ENCODE results near the gene SNTA1.
A peak's percentile ranks its signal among the peaks of the same experiment; 100 is the strongest.
"Not testable (repeated sequence)": the region's sequence is repeated elsewhere in the genome, so short reads cannot be mapped to it uniquely, and the experiment has no call there.

Gene SNTA1

DNA sequence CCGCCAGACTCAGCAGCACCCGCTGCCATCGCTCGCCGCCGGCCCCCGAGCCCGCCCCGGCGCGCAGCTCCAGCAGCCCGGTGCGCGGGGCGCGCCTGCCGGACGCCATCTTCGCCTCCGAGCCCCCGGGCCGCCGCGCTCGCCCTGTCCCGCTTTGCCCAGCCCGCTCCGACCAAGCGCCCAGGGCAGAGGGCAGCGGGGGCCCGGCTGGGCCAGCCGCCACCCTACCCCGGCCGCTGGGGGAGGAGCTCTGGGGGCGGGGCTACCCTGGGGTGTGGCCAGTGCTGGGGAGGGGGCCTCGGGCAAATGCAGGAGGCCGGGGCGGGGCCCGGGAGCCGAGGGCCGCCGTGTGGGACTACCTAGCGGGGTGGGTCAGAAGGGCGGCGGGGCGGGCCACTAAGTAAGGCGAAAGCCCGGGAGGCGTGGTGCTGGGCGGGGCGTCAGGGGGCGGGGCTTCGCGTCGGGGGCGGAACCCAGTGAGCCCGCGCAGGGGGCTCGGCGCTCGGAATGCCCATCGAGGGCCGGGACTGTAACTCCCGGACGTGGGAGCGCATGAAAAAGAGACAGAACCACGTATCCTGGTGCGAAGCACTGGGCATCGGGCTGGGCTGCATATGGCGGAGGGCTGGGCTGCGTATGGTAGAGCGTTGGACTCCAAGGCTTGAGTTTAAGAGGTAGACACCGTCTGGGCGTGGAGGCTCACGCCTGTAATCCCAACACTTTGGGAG lies at the start of gene SNTA1:
TSS of gene SNTA1 (minus strand) at position 252 of the 728 bp plus-strand sequence. CDS start at position 109, 143 bp downstream.
- peak; percentile 93 for DNase-seq (ENCODE audit: low spot score)

DNA sequence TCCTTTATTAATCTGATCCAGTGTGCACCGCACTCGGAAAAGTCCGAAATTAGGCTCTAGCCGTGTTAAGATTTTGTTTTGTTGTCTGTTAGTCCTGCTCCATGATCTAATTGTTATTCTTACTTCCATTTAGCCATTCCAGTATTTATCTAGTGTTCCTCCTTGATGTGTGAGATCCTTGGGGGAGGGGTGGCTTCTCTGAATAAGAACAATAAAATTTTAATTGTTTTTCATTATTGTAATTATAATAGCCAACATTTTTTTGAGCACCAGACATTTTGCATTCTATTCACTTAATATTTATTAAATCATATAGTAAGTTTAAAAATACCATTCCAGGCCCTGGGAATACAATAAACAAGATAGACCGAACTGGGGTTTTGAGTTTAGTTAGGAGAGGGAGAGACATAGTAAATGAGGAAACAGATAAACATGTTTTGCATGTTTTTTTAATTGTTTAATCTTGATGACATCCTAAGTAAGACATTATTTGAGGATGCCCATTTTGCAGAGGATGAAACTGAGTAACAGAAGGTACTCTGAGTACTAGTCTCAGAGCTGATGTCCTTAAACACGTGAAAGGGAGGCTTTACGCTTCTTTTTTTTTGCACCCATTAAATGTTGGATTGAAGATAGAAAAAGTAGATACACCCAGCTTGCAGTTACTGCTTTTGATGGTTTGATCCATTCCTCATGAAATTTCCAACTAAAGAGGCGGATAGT lies 47.5 kb upstream of the SNTA1 start:
- no peak for DNase-seq (ENCODE audit: low spot score)

DNA sequence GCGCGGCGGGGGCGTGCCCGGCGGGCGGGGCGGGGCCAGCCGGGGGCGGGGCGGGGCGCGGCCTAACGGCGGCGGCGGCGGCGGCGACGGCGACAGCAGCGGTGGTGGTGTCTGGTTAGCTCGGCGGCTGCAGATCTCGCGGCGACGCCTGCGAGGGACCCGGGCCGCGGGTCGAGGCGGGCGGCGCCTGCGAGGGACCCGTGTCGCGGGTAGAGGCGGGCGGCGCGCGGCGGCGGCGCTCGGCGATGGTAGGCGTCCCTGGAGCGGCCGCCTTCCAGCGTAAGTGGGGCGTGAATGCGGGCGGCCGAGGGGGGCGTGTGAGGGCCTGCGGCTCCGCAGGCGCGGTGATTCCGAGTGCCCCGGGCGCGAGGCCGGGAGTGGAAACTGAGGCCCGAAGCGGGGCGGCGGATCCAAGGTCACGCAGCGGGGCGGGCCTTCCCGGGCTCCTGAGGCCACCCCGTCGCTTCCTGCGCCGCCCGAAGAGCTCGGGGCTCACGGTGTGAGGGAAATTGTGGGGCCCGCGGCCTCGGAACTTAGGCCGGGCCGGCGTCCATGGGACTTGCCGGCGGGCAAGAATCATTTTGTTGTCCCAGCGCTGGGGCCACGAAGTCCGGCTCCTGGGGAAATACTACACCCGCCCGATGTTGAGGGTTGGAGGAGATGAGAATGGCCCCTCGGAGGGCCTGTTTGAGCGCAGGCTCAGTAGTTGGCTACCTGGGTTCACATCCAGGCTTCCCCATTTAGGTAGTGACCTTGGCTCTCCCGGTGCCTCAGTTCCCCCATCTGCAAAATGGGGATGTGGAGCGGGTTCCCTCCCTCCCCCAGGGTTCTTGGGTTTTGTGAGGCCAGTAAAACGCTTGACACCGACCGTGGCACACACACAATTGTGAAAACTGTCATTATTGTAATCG lies 46.7 kb upstream of the SNTA1 start, which contains the start of gene CBFA2T2:
TSS of gene CBFA2T2 (plus strand) at position 74 of the 911 bp plus-strand sequence. CDS start at position 246, 172 bp downstream.
- DNase-seq (ENCODE audit: low spot score): no peak

DNA sequence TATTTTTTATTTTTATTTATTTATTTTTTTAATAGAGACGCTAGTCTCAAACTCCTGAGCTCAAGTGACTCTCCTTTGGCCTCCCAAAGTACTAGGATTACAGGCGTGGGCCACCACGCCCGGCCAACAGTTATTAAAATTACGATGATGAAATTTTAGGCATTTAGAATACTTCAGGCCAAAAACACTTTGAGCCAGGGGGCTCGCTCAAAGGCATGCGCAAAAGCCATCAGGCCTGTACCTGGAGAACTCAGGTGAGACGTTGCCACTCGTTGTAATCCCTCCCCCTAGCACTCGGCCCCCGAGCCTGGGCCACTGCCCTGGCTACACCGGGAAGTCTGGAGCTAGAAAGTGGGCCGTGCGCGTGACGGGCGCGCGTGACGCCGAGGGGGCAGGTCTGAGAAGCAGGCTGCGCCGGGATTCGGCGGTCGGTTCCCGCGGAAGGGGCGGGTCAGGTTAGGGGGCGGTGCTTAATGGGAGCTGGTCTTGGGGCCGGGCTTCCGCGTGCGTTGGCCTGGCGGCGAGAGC lies 46.0 kb upstream of the SNTA1 start:
- peak; percentile 99 for DNase-seq (ENCODE audit: low spot score)

DNA sequence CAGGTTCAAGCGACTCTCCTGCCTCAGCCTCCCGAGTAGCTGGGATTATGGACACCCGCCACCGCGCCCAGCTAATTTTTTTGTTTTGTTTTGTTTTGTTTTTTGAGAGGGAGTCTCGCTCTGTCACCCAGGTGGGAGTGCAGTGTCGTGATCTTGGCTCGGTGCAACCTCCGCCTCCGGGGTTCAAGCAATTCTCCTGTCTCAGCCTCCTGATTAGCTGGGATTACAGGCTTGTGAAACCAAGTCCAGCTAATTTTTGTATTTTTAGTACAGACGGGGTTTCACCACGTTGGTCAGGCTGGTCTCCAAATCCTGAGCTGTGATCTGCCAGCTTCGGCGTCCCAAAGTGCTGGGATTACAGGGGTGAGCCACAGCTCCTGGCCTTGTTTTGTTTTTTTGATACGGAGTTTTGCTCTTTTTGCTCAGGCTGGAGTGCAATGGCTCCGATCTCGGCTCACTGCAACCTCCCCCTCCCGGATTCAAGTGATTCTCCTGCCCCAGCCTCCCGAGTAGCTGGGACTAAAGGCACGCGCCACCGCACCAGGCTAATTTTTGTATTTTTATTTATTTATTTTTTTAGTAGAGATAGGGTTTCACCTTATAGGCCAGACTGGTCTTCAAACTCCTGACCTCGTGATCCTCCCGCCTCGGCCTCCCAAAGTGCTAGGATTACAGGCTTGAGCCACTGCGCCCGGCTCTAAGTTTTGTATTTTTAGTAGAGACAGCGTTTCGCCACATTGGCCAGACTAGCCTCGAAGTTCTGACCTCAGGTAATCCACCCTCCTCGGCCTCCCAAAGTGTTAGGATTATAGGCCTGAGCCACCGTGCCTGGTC lies 45.3 kb upstream of the SNTA1 start:
- not testable (repeated sequence) for DNase-seq (ENCODE audit: low spot score)

DNA sequence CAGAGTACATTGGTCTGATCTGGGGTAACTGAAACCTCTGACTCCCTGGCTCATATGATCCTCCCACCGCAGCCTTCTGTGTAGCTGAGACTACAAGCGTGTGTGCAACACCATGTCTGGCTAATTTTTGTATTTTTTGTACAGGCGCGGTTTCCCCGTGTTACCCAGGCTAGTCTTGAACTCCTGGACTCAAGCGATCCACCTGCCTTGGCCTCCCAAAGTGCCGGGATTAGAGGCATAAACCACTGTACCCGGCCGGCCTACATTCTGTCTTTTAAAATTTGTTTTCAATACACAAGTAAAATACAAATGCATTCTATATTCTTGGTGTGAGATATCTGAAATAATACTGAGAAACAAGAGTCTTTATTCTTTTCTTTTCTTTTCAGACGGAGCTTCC lies 44.6 kb upstream of the SNTA1 start:
- DNase-seq (ENCODE audit: low spot score): no peak

DNA sequence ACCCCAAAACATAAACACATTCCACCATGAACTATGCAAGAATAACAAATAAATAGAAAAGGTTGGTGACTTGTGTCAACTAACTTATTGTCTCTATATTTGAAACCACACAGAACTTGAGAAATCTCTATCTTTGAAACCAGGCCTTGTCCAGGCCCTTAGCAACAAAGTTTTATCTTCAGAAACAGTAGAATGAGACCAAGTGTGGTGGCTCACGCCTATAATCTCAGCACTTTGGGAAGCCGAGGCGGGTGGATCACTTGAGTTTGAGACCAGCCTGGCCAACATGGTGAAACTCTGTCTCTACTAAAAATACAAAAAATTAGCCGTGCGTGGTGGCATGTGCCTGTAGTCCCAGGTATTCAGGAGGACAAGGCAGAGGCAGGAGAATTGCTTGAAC lies 39.6 kb upstream of the SNTA1 start:
- DNase-seq (ENCODE audit: low spot score): not testable (repeated sequence)

DNA sequence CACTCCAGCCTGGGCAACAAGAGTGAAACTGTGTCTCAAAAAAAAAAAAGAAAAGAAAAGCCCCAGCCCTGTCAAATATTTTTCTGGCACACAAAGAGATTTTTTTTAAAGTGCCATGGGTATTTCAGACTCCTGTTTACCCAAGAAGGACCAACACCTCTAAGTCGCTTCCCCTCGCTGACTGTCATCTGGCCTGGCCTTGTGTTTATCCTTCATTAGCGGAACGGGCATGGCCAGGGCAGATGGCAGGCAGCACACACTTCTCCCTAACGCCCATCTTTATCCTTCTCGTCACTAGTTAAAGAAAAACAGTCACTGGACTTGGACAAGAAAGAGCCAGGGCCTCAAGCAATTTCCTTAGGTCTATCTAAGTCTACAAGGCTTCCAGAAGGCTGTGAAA lies 39.0 kb upstream of the SNTA1 start:
- DNase-seq (ENCODE audit: low spot score): no peak

DNA sequence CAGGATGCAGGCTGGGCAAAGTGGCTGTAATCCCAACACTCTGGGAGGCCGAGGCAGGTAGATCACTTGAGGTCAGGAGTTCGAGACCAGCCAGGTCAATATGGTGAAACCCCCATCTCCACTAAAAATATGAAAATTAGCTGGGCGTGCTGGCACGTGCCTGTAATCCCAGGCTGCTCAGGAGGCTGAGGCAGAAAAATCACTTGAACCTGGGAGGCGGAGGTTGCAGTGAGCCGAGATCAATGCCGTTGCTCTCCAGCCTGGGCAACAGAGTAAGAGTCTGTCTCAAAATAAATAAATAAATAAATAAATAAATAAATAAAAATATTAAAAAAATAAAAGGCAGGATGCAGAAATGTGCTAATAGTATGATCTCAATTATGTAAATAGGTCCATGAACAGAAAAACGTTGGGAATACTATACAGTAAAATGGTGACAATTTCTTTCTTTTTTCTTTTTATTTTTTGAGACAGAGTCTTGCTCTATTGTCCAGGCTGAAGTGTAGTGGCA lies 37.9 kb upstream of the SNTA1 start:
- no peak for DNase-seq (ENCODE audit: low spot score)

DNA sequence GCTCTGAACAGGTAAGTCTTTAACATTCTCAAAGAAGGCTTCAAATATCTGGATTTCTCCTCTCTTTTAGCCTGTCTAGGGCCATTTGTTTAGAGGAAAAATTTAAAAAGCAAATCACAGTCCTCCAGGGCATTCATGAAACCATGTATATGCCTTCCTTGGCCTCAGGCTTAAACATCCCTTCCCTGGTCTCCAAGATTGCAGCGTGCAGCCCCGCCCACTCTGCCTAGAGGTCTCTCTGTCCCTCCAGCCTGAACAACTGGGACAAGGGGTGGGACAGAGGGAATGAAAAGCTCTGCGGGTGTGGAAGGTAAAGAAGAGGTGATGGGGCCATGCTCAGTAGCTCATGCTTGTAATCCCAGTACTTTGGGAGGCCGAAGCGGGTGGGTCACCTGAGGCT lies 36.5 kb upstream of the SNTA1 start:
- no peak for DNase-seq (ENCODE audit: low spot score)

DNA sequence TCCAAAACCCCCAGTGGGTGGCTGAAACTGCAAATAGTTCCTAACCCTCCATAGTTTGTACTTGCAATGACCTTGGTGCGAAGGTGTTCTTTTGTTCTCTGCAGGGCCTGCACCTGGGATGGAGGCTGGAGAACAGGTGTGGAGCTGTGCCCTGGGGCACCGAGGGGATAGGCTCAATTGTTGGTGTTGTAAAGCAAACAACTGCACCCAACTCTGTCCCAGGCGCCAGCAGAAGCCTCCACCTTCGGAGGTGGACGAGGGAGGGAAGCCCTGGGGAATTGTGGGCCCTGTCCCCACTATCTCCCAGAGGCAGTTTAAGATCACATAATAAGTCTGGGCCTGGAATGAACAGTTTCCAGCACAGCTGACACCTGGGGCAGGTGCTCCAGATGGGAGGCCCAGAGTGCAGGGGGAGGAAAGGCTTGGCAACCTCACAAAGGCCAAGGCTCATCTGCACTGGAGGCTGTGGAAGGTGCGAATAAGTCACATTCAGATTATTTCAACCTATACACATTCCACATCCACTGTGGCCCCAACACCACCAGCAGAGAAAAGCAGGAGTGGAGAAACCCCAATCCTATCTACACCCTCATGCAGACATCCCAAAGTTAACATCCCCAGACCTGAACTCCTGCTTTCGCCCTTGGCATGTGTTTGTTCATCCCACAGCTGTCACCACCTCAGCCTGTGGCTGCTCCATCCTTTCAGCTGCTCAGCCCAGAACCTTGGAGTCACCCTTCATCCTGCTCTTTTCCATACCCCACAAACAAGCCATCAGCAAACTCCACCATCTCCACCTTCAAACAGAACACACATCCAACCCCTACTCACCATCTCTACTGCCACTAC lies 34.0 kb upstream of the SNTA1 start:
- DNase-seq (ENCODE audit: low spot score): no peak

DNA sequence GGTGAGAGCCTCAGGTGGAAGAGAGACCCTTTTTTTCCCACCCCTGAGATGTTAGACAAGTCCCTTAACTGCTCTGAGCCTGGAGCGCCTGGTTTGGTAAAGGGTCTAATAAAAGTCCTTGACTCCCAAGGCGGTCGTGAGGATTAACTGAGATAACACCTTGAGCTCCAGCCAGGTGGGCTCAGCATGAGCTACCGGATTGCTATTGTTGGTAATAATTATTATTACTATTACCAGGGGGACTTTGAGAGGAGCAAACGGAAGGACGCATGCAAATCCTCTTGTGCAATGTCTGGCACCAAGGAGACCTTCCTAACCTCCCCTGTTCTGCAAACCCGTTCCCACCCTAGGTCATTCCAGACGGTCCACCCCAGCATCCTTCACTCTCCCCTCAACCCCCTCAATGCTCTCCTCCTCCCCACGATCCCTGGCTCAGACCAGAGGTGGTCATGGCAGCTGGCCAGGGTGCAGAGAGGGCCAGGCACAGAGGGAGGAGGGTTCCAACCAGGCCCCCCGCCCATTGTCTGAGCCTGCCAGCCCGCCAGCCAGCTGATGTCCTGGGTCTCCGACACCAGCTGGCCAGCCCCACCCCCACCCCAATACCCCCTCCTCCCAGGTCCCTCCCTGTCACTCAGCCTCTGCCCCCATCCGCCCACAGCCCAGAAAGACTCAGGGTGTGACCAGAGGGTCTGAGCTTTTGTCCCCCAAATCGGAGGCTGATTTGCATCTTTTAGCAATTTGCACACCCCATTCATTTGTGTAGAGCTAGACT lies 32.0 kb upstream of the SNTA1 start:
- no peak for DNase-seq (ENCODE audit: low spot score)

DNA sequence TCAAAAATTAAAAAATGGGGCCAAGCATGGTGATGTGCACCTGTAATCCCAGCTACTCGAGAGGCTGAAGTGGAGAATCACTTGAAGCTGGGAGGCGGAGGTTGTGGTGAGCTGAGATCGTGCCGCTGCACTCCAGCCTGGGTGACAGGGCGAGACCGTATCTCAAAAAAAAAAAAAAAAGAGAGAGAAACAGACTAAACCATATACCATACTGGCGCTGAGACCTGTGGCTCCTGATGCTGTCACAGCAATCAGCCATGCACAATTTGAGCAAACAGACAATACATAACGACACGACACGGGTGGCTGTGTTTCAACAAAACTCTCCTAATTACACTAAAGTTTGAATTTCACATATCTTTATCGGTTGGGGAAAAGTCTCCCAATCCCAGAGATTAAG lies 31.4 kb upstream of the SNTA1 start:
- DNase-seq (ENCODE audit: low spot score): no peak

DNA sequence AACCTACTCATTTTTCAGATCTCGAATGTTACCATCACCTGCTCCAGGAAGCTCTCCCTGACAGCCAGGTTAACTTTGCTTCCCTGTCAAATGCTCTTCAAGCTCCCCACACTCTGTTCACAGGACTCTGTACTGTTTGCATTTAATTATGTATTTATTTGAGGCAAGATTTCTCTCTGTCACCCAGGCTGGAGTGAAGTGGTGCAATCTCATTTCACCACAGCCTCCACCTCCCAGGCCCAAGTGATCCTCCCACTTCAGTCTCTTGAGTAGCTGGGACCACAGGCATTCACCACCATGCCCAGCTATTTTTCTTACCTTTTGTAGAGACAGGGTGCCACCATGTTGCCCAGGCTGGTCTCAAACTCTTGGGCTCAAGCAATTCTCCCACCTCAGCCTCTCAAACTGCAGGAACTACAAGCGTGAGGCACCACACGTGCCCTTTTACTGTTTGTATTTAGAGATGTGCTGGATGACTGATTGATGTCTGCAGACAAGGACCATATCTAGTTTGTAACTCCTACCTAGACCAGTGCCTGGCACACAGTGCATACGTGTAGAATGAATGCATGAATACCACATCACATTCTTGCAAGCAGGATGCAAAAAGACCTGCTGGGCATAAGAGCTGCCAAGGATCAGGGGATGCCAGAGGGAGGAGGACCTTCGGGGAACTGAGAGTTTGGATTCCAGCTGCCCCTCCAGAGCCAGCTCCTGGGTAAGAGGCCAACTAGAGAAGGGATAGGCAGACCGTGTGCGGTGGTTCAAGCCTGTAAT lies 30.7 kb upstream of the SNTA1 start:
- DNase-seq (ENCODE audit: low spot score): no peak

DNA sequence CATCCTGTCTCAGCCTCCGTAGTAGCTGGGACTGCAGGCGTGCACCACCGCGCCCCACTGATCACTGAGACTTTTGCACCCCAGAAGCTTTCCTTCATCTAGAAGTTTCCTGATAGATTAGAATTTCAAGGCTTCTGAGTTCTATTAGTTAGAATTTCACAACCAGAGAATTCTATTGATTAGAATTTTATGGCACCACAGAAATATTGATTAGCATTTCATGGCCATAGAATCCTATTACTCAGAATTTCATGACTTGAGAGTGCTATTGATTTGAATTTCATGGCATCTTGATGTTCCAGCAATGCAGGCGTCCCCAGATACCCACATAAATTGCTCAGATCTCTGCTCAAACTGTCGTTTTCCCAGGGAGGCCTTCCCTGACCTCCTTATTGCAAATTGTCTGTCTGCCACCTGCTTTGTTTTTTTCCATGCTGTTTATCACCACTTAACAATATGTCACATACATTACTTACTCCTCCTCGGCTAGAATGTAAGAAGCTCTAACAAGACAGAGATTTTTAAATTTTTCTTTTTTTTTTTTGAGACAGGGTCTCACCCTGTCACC lies 29.4 kb upstream of the SNTA1 start:
- DNase-seq (ENCODE audit: low spot score): no peak

DNA sequence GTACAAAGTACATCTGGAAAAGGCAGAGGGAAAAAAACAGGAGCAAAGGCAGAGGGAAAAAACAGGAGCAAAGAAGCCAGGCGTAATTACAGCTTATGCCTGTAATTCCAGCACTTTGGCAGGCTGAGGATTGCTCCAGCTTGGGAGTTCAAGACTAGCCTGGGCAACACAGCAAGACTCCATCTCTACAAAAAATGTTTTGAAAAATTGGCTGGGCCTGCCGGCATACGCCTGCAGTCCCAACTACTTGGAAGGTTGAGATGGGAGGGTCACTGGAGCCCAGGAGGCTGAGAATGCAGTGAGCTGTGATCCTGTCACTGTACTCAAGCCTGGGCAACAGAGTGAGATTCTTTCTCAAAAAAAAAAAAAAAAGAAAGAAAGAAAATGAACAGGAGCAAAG lies 27.3 kb upstream of the SNTA1 start:
- DNase-seq (ENCODE audit: low spot score): no peak

DNA sequence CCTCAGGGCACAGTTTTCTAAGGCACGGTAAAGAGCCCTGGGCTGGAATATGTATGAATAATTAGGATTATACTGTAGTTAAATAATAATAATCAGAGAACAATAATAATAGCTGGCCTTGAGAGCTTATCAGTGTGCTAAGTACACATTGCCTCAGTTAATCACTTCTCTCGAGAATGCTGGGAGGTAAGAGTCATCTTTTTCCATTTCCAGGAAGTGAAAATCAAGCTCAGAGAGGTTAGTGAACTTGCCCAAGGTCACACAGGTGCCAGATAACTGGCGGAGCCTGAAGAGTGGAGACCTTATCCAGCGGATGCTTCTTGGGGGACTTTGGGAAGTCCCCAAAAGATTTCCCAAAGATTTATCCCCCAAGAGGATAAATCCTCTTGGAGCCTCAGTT lies 26.9 kb upstream of the SNTA1 start:
- DNase-seq (ENCODE audit: low spot score): no peak

DNA sequence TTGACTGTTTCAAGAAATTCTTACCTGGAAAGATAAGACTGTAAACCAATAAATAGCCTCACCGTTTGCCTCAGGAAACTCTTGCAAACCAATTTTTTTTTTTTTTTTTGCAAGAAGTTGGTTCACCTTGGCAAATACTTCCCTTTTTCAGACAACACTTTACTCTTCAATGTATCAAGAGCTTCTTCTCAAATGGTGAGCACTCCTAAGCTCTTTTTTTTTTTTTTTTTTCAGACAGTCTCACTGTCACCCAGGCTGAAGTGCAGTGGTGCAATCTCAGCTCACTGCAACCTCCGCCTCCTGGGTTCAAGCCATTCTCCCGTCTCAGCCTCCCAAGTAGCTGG lies 22.7 kb upstream of the SNTA1 start:
- DNase-seq (ENCODE audit: low spot score): no peak
